GM12878 (cell line): ENCODE results near the gene PDZD8. TPM values are rescaled to one million over a fixed set of nuclear protein-coding genes. Genes with fewer than 3 reads are reported as not detected.

ENCODE experiments used
- ATAC-seq: fragments of 200-7000 bp; cut with Tn5 transposase; 3 replicates; pipeline ENCODE4 v1.9.1; 2020; ENCODE audit warnings: mild to moderate bottlenecking, moderate library complexity
- BruUV-seq: library from RNA; stranded (reverse); fragments of 400-500 nt; replicated peaks from 2 replicates; lab custom pipeline; 2021; lab: Mats Ljungman, UMichigan
- CTCF ChIA-PET: fragments of 300-600 bp; sonication (Branson Sonifier 250); formaldehyde crosslinking; extraction: SDS; loops from one replicate; lab custom pipeline; 2021; ENCODE audit warnings: inconsistent platforms; lab: Yijun Ruan, JAX
- POLR2A ChIA-PET: fragments of 350-600 bp; formaldehyde crosslinking; extraction: SDS; loops from one replicate; lab custom pipeline; 2021; ENCODE audit warnings: inconsistent platforms; lab: Charles Lee
- RAD21 ChIA-PET: fragments of 300-600 bp; sonication (Branson Sonifier 250); formaldehyde crosslinking; loops from one replicate; lab custom pipeline; 2023; ENCODE audit warnings: antibody characterized with exemption; ENCODE audit not compliant: unreplicated experiment; lab: Charles Lee
- SMC1A ChIA-PET: fragments of 300-600 bp; sonication (Branson Sonifier 250); formaldehyde crosslinking; loops from one replicate; lab custom pipeline; 2023; ENCODE audit not compliant: unreplicated experiment, uncharacterized antibody; lab: Charles Lee
- DNase-seq: peaks from one replicate; pipeline ENCODE4 v3.0.0-alpha.2; 2011; ENCODE audit warnings: low read depth, low spot score
- FAIRE-seq: peaks from 3 replicates; lab custom pipeline; 2011; peaks lifted over from hg19 to GRCh38; lab: Jason Lieb, UNC
- H2AFZ ChIP-seq: 2 replicates; pipeline ENCODE4 v1.6.0; 2011; ENCODE audit warnings: low read depth, low read length, control low read depth; ENCODE audit not compliant: control insufficient read depth
- H3K27ac ChIP-seq: 2 replicates; pipeline ENCODE4 v1.5.1; 2011; ENCODE audit warnings: control low read depth; ENCODE audit not compliant: control insufficient read depth, insufficient read depth
- H3K27me3 ChIP-seq, 2 experiments: replicated peaks in 1 of 2; 2 replicates each; pipeline versions ENCODE4 v1.6.0 to v1.6.1; 2011; ENCODE audit warnings: low read length in 1 of 2; ENCODE audit not compliant: control insufficient read depth in 2 of 2, insufficient read depth in 2 of 2
- H3K36me3 ChIP-seq, 2 experiments: 2 replicates each; pipeline ENCODE4 v1.5.1; 2011; ENCODE audit warnings: low read length in 1 of 2; ENCODE audit not compliant: control insufficient read depth in 2 of 2, insufficient read depth in 2 of 2
- H3K4me1 ChIP-seq: 2 replicates; pipeline ENCODE4 v1.6.1; 2011; ENCODE audit warnings: mild to moderate bottlenecking, low read length, moderate library complexity, mixed read lengths; ENCODE audit not compliant: control insufficient read depth, insufficient read depth
- H3K4me2 ChIP-seq: 2 replicates; pipeline ENCODE4 v1.6.0; 2011; ENCODE audit warnings: control low read depth; ENCODE audit not compliant: control insufficient read depth, insufficient read depth
- H3K4me3 ChIP-seq: fragments of 200-600 bp; sonication (generic); 2 replicates; pipeline ENCODE4 v1.5.1; 2016
- H3K79me2 ChIP-seq: 2 replicates; pipeline ENCODE4 v1.6.0; 2011; ENCODE audit warnings: low read length; ENCODE audit not compliant: control insufficient read depth, insufficient read depth
- H3K9ac ChIP-seq: 2 replicates; pipeline ENCODE4 v1.8.0; 2011; ENCODE audit warnings: low read length, control low read depth, mixed read lengths; ENCODE audit not compliant: control insufficient read depth, insufficient read depth
- H3K9me3 ChIP-seq: replicated peaks from 3 replicates; pipeline ENCODE4 v1.5.1; 2011; ENCODE audit warnings: mild to moderate bottlenecking, low read length; ENCODE audit not compliant: control insufficient read depth, insufficient read depth
- H4K20me1 ChIP-seq: 2 replicates; pipeline ENCODE4 v1.6.0; 2011; ENCODE audit not compliant: control insufficient read depth, insufficient read depth
- CBX5 ChIP-seq: sonication (generic); IDR thresholded peaks from 2 replicates; pipeline ENCODE4 v1.6.1; 2016; ENCODE audit warnings: low read depth, moderate library complexity, mild to moderate bottlenecking, inconsistent platforms
- FOXK2 ChIP-seq: fragments of 450-650 bp; IDR thresholded peaks from 2 replicates; pipeline ENCODE4 v1.6.1; 2017; ENCODE audit warnings: mild to moderate bottlenecking, moderate library complexity
- FOXM1 ChIP-seq: IDR thresholded peaks from 2 replicates; pipeline ENCODE4 v1.6.1; 2012; ENCODE audit warnings: low read depth, mild to moderate bottlenecking, inconsistent platforms, low read length, moderate library complexity
- GATAD2B ChIP-seq: fragments of 450-650 bp; conservative IDR thresholded peaks from 2 replicates; pipeline ENCODE4 v1.6.1; 2017; ENCODE audit warnings: low read depth, mild to moderate bottlenecking, moderate library complexity
- MTA3 ChIP-seq: IDR thresholded peaks from 2 replicates; pipeline ENCODE4 v1.6.1; 2012; ENCODE audit warnings: low read length, inconsistent platforms, borderline replicate concordance
- MYC ChIP-seq: IDR thresholded peaks from 2 replicates; pipeline ENCODE4 v1.6.1; 2011; ENCODE audit warnings: mild to moderate bottlenecking, low read length, moderate library complexity, inconsistent platforms; ENCODE audit not compliant: insufficient read depth, insufficient replicate concordance, insufficient read length, severe bottlenecking
- RBBP5 ChIP-seq: fragments of 200-600 bp; sonication (generic); conservative IDR thresholded peaks from 2 replicates; pipeline ENCODE4 v1.6.1; 2016
- RCOR1 ChIP-seq: conservative IDR thresholded peaks from 2 replicates; pipeline ENCODE4 v1.6.1; 2012; ENCODE audit warnings: low read depth, low read length, improper control_type of control experiment
- SMAD5 ChIP-seq: IDR thresholded peaks from 2 replicates; pipeline ENCODE4 v1.6.1; 2016; ENCODE audit warnings: antibody characterized with exemption, low read depth
- SMC3 ChIP-seq: IDR thresholded peaks from 2 replicates; pipeline ENCODE4 v1.6.1; 2011; ENCODE audit warnings: low read length, improper control_type of control experiment, borderline replicate concordance
- ZSCAN29 ChIP-seq: fragments of 450-650 bp; IDR thresholded peaks from 2 replicates; pipeline ENCODE4 v1.6.1; 2017; ENCODE audit warnings: mild to moderate bottlenecking, moderate library complexity
- WGBS: methylation state at CpG from one replicate; pipeline ENCODE4 v1.1.6; 2016; ENCODE audit warnings: low lambda C conversion rate; ENCODE audit not compliant: insufficient replicate concordance, insufficient coverage; ENCODE audit errors: missing lambda C conversion rate; 5-methylcytosine and 5-hydroxymethylcytosine counted together
- in situ Hi-C: fragments of 300-500 bp; cut with MboI; formaldehyde crosslinking; loops from 9 replicates; pipeline ENCODE4 v1.14.3; 2018; ENCODE audit warnings: mixed read lengths
- intact Hi-C: fragments of 100-400 bp; cut with micrococcal nuclease; formaldehyde crosslinking; loops from one replicate; pipeline ENCODE4 v1.14.2; 2022; ENCODE audit not compliant: unreplicated experiment
- polyA plus RNA-seq, 11 experiments: library from polyadenylated mRNA; depleted of rRNA in 4 of 11; unstranded in 6 of 11; stranded (reverse) in 5 of 11; fragments of >200 nt; fragmentation: Nextera tagmentation in 4 of 11; fragmentation: Illumina TruSeq in 1 of 11; extraction: Ambion mirVana in 4 of 11; extraction: Trizol in 1 of 11; gene quantifications; 1 replicate in 1 of 11; 2 replicates in 10 of 11; pipeline versions ENCODE4 v1.2.1 to v1.2.3, GENCODE V29; 2011 to 2016; ENCODE audit warnings: inconsistent platforms in 2 of 11, missing spikeins in 2 of 11, low read depth in 1 of 11
- total RNA-seq, 4 experiments: library from RNA; depleted of rRNA in 3 of 4; stranded (reverse); fragments of >200 nt in 3 of 4; fragmentation: Illumina TruSeq in 1 of 4; extraction: Trizol in 1 of 4; gene quantifications; 2 replicates each; pipeline versions ENCODE4 v1.2.1 to v1.2.3, GENCODE V29; 2013 to 2021
- TF ChIP-seq, protein P1 (sequence below): IDR thresholded peaks from 2 replicates; pipeline ENCODE4 v1.6.1; 2012; ENCODE audit warnings: mild to moderate bottlenecking, low read depth, low read length
- TF ChIP-seq, protein P2 (sequence below): fragments of 150-350 bp; IDR thresholded peaks from 2 replicates; pipeline ENCODE4 v1.6.1; 2014; ENCODE audit warnings: mild to moderate bottlenecking, low read depth, low read length
- TF ChIP-seq, protein P3 (sequence below): fragments of 450-650 bp; IDR thresholded peaks from 2 replicates; pipeline ENCODE4 v1.6.1; 2014; ENCODE audit warnings: mild to moderate bottlenecking
- TF ChIP-seq, protein P4 (sequence below): fragments of 450-650 bp; formaldehyde crosslinking; IDR thresholded peaks from 2 replicates; pipeline ENCODE4 v1.4.0; 2022; ENCODE audit warnings: mild to moderate bottlenecking, moderate library complexity

Gene PDZD8
- total and polyA plus RNA-seq, 10 of the 15 experiments (the other 5 are each of a cell fraction or from before 2014, with no cell fraction given) = 2.0 to 21.2 (median 6.7) TPM

DNA sequence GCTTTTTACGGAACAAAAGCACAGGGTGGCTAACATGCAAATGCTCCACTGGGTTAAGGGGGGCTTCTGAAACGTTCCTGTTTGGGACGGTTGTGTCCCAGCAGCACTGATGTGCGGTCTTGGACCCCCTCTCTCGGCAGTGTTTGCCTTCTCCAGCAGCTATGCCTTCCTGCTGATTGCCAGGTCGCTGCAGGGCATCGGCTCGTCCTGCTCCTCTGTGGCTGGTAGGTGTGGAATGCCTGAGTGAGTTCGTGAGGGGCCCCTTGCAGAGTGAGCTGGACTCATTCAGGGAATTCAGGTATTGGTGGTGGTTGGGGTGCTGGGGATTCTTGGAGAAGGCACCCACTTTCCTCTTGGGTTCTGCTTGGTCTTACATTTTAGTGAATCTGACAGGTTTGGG lies 121.3 kb downstream of the PDZD8 start (continued):
- TF ChIP-seq, protein P1, sequence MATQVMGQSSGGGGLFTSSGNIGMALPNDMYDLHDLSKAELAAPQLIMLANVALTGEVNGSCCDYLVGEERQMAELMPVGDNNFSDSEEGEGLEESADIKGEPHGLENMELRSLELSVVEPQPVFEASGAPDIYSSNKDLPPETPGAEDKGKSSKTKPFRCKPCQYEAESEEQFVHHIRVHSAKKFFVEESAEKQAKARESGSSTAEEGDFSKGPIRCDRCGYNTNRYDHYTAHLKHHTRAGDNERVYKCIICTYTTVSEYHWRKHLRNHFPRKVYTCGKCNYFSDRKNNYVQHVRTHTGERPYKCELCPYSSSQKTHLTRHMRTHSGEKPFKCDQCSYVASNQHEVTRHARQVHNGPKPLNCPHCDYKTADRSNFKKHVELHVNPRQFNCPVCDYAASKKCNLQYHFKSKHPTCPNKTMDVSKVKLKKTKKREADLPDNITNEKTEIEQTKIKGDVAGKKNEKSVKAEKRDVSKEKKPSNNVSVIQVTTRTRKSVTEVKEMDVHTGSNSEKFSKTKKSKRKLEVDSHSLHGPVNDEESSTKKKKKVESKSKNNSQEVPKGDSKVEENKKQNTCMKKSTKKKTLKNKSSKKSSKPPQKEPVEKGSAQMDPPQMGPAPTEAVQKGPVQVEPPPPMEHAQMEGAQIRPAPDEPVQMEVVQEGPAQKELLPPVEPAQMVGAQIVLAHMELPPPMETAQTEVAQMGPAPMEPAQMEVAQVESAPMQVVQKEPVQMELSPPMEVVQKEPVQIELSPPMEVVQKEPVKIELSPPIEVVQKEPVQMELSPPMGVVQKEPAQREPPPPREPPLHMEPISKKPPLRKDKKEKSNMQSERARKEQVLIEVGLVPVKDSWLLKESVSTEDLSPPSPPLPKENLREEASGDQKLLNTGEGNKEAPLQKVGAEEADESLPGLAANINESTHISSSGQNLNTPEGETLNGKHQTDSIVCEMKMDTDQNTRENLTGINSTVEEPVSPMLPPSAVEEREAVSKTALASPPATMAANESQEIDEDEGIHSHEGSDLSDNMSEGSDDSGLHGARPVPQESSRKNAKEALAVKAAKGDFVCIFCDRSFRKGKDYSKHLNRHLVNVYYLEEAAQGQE = no peak
- TF ChIP-seq FOXM1 = no peak
- TF ChIP-seq SMAD5 = no peak
- TF ChIP-seq RBBP5 = no peak
- no peak for TF ChIP-seq SMC3
- TF ChIP-seq CBX5 = no peak
- TF ChIP-seq MTA3 = no peak
- TF ChIP-seq, all 136 proteins: peak for 0

DNA sequence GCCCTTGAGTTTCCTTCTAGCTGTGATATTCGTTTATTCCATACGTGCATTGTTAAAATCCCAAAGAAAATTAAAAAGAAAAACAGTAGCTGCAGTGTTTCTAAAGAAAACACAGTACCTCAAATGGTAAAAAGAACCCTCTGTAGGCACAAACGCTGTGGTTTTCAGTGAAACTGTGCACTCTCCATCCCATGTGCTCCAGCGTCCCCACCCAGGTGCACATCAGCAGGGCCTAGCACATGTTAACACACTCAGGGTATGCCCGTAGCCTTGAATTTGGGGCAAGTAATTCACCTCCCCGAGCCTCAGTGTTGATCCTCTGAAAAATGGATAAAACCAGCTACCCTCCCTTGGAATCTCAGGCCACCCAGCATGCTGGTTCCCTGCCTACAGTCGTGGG lies 124.8 kb downstream of the PDZD8 start:
- CTCF ChIA-PET = interaction anchor here (1.1 to 3.1 kb wide), 2 partner anchors 69 to 83 kb away, joined by 3 to 23 read pairs; no protein-coding TSS in a partner anchor
- ATAC-seq (no peak), FAIRE-seq (no peak), DNase-seq (no peak)
- RAD21 ChIA-PET = no interaction called here
- 7% methylated on average over 7 of the region's 7 CpGs for WGBS
- no TSS peak for BruUV-seq
- intact Hi-C loops (no loop called here), in situ Hi-C loops (no loop called here)
- no peaks in the 10 kb centered on the region; a peak in 3 of 4 replicates for H3K27me3 ChIP-seq
- no peaks in the 10 kb centered on the region for H3K79me2 ChIP-seq
- SMC1A ChIA-PET = no interaction called here
- no peak overlapping the region for H3K4me3 ChIP-seq
- no peaks in the 10 kb centered on the region for H4K20me1 ChIP-seq
- no peak overlapping the region for H3K27ac ChIP-seq
- H2AFZ ChIP-seq = no peak overlapping the region
- POLR2A ChIA-PET = no interaction called here
- no peaks in the 10 kb centered on the region for H3K9me3 ChIP-seq
- no peak overlapping the region for H3K4me2 ChIP-seq
- no peaks in the 10 kb centered on the region for H3K4me1 ChIP-seq
- no peaks in the 10 kb centered on the region for H3K36me3 ChIP-seq
- no peak overlapping the region for H3K9ac ChIP-seq
- TF ChIP-seq, protein P2, sequence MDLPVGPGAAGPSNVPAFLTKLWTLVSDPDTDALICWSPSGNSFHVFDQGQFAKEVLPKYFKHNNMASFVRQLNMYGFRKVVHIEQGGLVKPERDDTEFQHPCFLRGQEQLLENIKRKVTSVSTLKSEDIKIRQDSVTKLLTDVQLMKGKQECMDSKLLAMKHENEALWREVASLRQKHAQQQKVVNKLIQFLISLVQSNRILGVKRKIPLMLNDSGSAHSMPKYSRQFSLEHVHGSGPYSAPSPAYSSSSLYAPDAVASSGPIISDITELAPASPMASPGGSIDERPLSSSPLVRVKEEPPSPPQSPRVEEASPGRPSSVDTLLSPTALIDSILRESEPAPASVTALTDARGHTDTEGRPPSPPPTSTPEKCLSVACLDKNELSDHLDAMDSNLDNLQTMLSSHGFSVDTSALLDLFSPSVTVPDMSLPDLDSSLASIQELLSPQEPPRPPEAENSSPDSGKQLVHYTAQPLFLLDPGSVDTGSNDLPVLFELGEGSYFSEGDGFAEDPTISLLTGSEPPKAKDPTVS = no peak
- TF ChIP-seq ZSCAN29 = no peak
- TF ChIP-seq, protein P3, sequence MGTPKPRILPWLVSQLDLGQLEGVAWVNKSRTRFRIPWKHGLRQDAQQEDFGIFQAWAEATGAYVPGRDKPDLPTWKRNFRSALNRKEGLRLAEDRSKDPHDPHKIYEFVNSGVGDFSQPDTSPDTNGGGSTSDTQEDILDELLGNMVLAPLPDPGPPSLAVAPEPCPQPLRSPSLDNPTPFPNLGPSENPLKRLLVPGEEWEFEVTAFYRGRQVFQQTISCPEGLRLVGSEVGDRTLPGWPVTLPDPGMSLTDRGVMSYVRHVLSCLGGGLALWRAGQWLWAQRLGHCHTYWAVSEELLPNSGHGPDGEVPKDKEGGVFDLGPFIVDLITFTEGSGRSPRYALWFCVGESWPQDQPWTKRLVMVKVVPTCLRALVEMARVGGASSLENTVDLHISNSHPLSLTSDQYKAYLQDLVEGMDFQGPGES = no peak
- TF ChIP-seq GATAD2B = no peak
- TF ChIP-seq, protein P4, sequence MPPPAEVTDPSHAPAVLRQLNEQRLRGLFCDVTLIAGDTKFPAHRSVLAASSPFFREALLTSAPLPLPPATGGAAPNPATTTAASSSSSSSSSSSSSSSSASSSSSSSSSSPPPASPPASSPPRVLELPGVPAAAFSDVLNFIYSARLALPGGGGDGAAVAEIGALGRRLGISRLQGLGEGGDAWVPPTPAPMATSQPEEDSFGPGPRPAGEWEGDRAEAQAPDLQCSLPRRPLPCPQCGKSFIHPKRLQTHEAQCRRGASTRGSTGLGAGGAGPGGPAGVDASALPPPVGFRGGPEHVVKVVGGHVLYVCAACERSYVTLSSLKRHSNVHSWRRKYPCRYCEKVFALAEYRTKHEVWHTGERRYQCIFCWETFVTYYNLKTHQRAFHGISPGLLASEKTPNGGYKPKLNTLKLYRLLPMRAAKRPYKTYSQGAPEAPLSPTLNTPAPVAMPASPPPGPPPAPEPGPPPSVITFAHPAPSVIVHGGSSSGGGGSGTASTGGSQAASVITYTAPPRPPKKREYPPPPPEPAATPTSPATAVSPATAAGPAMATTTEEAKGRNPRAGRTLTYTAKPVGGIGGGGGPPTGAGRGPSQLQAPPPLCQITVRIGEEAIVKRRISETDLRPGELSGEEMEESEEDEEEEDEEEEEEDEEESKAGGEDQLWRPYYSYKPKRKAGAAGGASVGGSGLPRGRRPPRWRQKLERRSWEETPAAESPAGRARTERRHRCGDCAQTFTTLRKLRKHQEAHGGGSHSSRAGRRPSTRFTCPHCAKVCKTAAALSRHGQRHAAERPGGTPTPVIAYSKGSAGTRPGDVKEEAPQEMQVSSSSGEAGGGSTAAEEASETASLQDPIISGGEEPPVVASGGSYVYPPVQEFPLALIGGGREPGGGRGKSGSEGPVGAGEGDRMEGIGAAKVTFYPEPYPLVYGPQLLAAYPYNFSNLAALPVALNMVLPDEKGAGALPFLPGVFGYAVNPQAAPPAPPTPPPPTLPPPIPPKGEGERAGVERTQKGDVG (CRISPR knock-in tag) = no peak
- TF ChIP-seq RCOR1 = no peak
- TF ChIP-seq MYC = no peak
- TF ChIP-seq FOXK2 = no peak
